ENCODE results near the gene FAIM. TPM values are rescaled to one million over a fixed set of nuclear protein-coding genes. Genes with fewer than 3 reads are reported as not detected.

The FAIM gene
- polyA plus RNA-seq, 3 donors: 0.96 to 3.7 (median 3.6) TPM

DNA sequence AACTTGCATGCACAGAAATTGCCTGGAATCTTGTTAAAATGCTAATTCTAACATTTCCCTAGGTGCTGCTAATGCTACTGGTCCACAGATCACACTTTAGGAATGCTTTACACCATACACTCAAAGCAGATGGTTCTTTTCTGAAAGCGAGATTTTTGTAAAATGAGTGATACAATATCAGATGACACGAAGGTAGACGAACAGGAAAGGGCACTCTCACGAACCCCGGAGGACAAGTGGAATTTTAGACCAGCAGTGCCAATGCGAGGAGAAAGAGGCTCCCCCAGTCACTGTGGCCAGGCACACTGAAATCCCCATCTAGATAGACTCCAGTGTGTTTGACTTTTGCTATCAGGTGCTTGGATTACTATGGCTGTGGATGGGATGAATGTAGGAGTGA lies 21.0 kb downstream of the FAIM start:
- intact Hi-C loops (cut with micrococcal nuclease): no loop called here
- H3K4me3 ChIP-seq (replicated peaks in 1 of 3; ENCODE audit: low read depth in 2 of 3, low read length in 3 of 3): no peak overlapping the region
- Mint-ChIP-seq H3K36me3 (peaks cover 0 to 2% of the 10 kb centered on the region in 2 donors), H3K9me3 (peaks cover 0 to 4% (median 0%) of the 10 kb centered on the region in 7 donors), H3K4me3 (no peak overlapping the region), H3K27me3 (ENCODE audit: low read depth in 3 of 3) (peaks cover 0 to 1% (median 0%) of the 10 kb centered on the region in 3 donors), H3K27ac (peak overlapping the region in 1 of 7 donors; percentile 14), H3K4me1 (no peaks in the 10 kb centered on the region)
- no peaks in the 10 kb centered on the region for H3K9me3 ChIP-seq (replicated peaks in 1 of 2; ENCODE audit: control insufficient read depth in 1 of 2, insufficient read depth in 1 of 2, low read length in 2 of 2)
- H3K27me3 ChIP-seq (ENCODE audit: control insufficient read depth in 2 of 2, insufficient read depth in 2 of 2, low read length in 2 of 2): no peaks in the 10 kb centered on the region
- no peaks in the 10 kb centered on the region for H3K79me2 ChIP-seq (ENCODE audit: insufficient read depth, low read length)
- DNase-seq: no peak
- H3K4me1 ChIP-seq (ENCODE audit: control insufficient read depth in 1 of 2, insufficient read depth in 2 of 2, low read length in 2 of 2): no peaks in the 10 kb centered on the region
- WGBS (ENCODE audit: insufficient coverage): 90% methylated on average over 5 of the region's 6 CpGs
- H2AFZ ChIP-seq (ENCODE audit: insufficient read depth, low read depth, low read length, poor library complexity, severe bottlenecking): no peak overlapping the region
- H3K27ac ChIP-seq (ENCODE audit: low read depth in 1 of 2, low read length in 2 of 2): no peak overlapping the region
- H3K36me3 ChIP-seq (replicated peaks in 1 of 2; ENCODE audit: control insufficient read depth in 1 of 2, insufficient read depth in 2 of 2, low read length in 2 of 2): peaks cover 0 to 5% of the 10 kb centered on the region in 2 donors
- no peak for TF ChIP-seq CTCF (IDR thresholded peaks at IDR 0.05)
- H3K9ac ChIP-seq (ENCODE audit: insufficient read depth, low read length, poor library complexity, severe bottlenecking): no peak overlapping the region
- H3K4me2 ChIP-seq (replicated peaks; ENCODE audit: extremely low read depth, low read length, poor library complexity, severe bottlenecking): no peak overlapping the region
- H4K20me1 ChIP-seq (ENCODE audit: insufficient read depth, low read length): no peaks in the 10 kb centered on the region

- Histone ChIP-seq H3K9me3 (replicated peaks in 1 of 2; ENCODE audit: control insufficient read depth in 1 of 2, insufficient read depth in 1 of 2, low read length in 2 of 2) (peaks cover 15 to 19% of the 10 kb centered on the region in 2 donors), H3K79me2 (ENCODE audit: insufficient read depth, low read length) (no peaks in the 10 kb centered on the region), H3K27me3 (ENCODE audit: control insufficient read depth in 2 of 2, insufficient read depth in 2 of 2, low read length in 2 of 2) (no peaks in the 10 kb centered on the region), H3K4me2 (replicated peaks; ENCODE audit: extremely low read depth, low read length, poor library complexity, severe bottlenecking) (no peak overlapping the region), H4K20me1 (ENCODE audit: insufficient read depth, low read length) (no peaks in the 10 kb centered on the region), H3K9ac (ENCODE audit: insufficient read depth, low read length, poor library complexity, severe bottlenecking) (no peak overlapping the region), H3K27ac (ENCODE audit: low read depth in 1 of 2, low read length in 2 of 2) (no peak overlapping the region), H3K4me3 (replicated peaks in 1 of 3; ENCODE audit: low read depth in 2 of 3, low read length in 3 of 3) (no peak overlapping the region), H2AFZ (ENCODE audit: insufficient read depth, low read depth, low read length, poor library complexity, severe bottlenecking) (no peak overlapping the region), H3K4me1 (ENCODE audit: control insufficient read depth in 1 of 2, insufficient read depth in 2 of 2, low read length in 2 of 2) (no peaks in the 10 kb centered on the region), H3K36me3 (replicated peaks in 1 of 2; ENCODE audit: control insufficient read depth in 1 of 2, insufficient read depth in 2 of 2, low read length in 2 of 2) (peaks cover 0 to 1% of the 10 kb centered on the region in 2 donors)
- no peak for TF ChIP-seq CTCF (IDR thresholded peaks at IDR 0.05)
- no peaks in the 10 kb centered on the region for H3K36me3 Mint-ChIP-seq
- no peak overlapping the region for H3K27ac Mint-ChIP-seq
- peaks cover 0 to 2% (median 0%) of the 10 kb centered on the region in 3 donors for H3K27me3 Mint-ChIP-seq (ENCODE audit: low read depth in 3 of 3)
- intact Hi-C loops (cut with micrococcal nuclease): no loop called here
- H3K4me3 Mint-ChIP-seq: no peak overlapping the region
- H3K4me1 Mint-ChIP-seq: no peaks in the 10 kb centered on the region
- no CpG with 5 or more reads among the region's 2 CpGs for WGBS (ENCODE audit: insufficient coverage)
- H3K9me3 Mint-ChIP-seq: peaks cover 13 to 35% (median 25%) of the 10 kb centered on the region in 7 donors
- DNase-seq: no peak
These were observed 30.1 kb downstream of the FAIM start for GRCh38 chr3:138638641-138639040.
